Dedifferentiated amniotic fluid mesenchymal stem cell (primary cell): ENCODE data around the gene AP1M1.

ENCODE experiments used
- DNase-seq: peaks from one replicate; pipeline ENCODE4 v3.0.0-alpha.2; 2016; ENCODE audit errors: extremely low spot score

AP1M1 gene

GRCh38 chr19:16207490-16208025, 9.8 kb downstream of the AP1M1 start:
- DNase-seq, result no peak

- DNase-seq, result no peak
Observed at GRCh38 chr19:16208064-16208759, 10.5 kb downstream of the AP1M1 start.

GRCh38 chr19:16208847-16209665, 11.3 kb downstream of the AP1M1 start:
- DNase-seq, result no peak

GRCh38 chr19:16210168-16210567, 12.5 kb downstream of the AP1M1 start:
- DNase-seq, result no peak

GRCh38 chr19:16213076-16213475, 15.4 kb downstream of the AP1M1 start:
- no peak for DNase-seq

- no peak for DNase-seq
Observed at GRCh38 chr19:16216744-16217670, 19.3 kb downstream of the AP1M1 start.

- no peak for DNase-seq
Observed at GRCh38 chr19:16217716-16218451, 20.2 kb downstream of the AP1M1 start.

GRCh38 chr19:16218851-16219250, 21.1 kb downstream of the AP1M1 start:
- DNase-seq, result no peak

- no peak for DNase-seq
Observed at GRCh38 chr19:16222806-16223205, 25.1 kb downstream of the AP1M1 start.

GRCh38 chr19:16223746-16224145, 26.0 kb downstream of the AP1M1 start:
- DNase-seq, result no peak

- DNase-seq, result no peak
Observed at GRCh38 chr19:16224293-16225045, 26.8 kb downstream of the AP1M1 start.

GRCh38 chr19:16225279-16226183, 27.8 kb downstream of the AP1M1 start:
- no peak for DNase-seq

GRCh38 chr19:16226184-16226591, 28.5 kb downstream of the AP1M1 start:
- no peak for DNase-seq

- no peak for DNase-seq
Observed at GRCh38 chr19:16226878-16227836, 29.4 kb downstream of the AP1M1 start.

GRCh38 chr19:16227837-16228636, 30.3 kb downstream of the AP1M1 start:
- DNase-seq, result no peak

- no peak for DNase-seq
Observed at GRCh38 chr19:16228637-16229321, 31.1 kb downstream of the AP1M1 start.

GRCh38 chr19:16229322-16229641, 31.6 kb downstream of the AP1M1 start:
- no peak for DNase-seq
